GM12892 (cell line): ENCODE results near the gene CYB561D2.

Source experiments
- POLR2A ChIP-seq: IDR thresholded peaks from 2 replicates; pipeline ENCODE4 v1.6.1; 2011; ENCODE audit warnings: low read depth, low read length, control low read depth
- POLR2AphosphoS5 ChIP-seq: IDR thresholded peaks from 2 replicates; pipeline ENCODE4 v1.6.1; 2011; ENCODE audit warnings: low read depth, low read length, control low read depth
- TAF1 ChIP-seq: IDR thresholded peaks from 2 replicates; pipeline ENCODE4 v1.6.1; 2011; ENCODE audit warnings: low read depth, mild to moderate bottlenecking, control low read depth, low read length, borderline replicate concordance

DNA sequence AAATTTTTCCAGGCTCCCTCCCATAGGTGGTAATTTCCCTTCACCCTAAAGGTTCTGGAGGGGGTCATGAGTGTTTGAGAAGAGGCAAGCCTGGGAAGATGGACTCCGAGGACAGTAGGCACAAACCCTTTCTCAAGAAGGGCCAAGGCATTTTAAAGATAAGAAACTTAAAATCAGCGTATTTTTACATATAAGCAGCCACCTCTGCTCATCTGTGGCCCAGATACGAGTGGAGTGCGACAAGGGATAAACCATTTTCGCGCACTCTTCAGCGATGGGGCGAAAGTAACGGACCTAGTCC lies 10.6 kb upstream of the CYB561D2 start:
- TF ChIP-seq POLR2A (no peak), POLR2AphosphoS5 (no peak), TAF1 (no peak)
